ENCODE results near the gene DEDD.

Gene DEDD

GRCh38 chr1:161157867-161158266, 25.4 kb upstream of the DEDD start:
- H3K27ac ChIP-seq = peak overlapping the region; percentile 78
- TF ChIP-seq CTCF (IDR thresholded peaks at IDR 0.05) = no peak
- TF ChIP-seq ZFX (IDR thresholded peaks at IDR 0.05; ENCODE audit: borderline replicate concordance) = no peak

GRCh38 chr1:161153682-161154337, 21.3 kb upstream of the DEDD start, which contains the start of gene UFC1:
Gene UFC1 (plus strand): TSS chr1:161153978. CDS start chr1:161153998, 20 bp downstream.
- H3K27ac ChIP-seq = peak within 1 kb of the TSS; percentile 99
- TF ChIP-seq CTCF (IDR thresholded peaks at IDR 0.05) (no peak), ZFX (IDR thresholded peaks at IDR 0.05; ENCODE audit: borderline replicate concordance) (no peak)

- peak overlapping the region; percentile 99 for H3K27ac ChIP-seq
- TF ChIP-seq ZFX (IDR thresholded peaks at IDR 0.05; ENCODE audit: borderline replicate concordance) (no peak), CTCF (IDR thresholded peaks at IDR 0.05) (no peak)
Measured at GRCh38 chr1:161153176-161153575, 20.7 kb upstream of the DEDD start.

- no peak for TF ChIP-seq ZFX (IDR thresholded peaks at IDR 0.05; ENCODE audit: borderline replicate concordance)
- no peak for TF ChIP-seq CTCF (IDR thresholded peaks at IDR 0.05)
Measured at GRCh38 chr1:161145832-161146231, 13.4 kb upstream of the DEDD start.

GRCh38 chr1:161140755-161141400, 8.4 kb upstream of the DEDD start:
- H3K27ac ChIP-seq = no peak overlapping the region
- no peak for TF ChIP-seq ZFX (IDR thresholded peaks at IDR 0.05; ENCODE audit: borderline replicate concordance)
- no peak for TF ChIP-seq CTCF (IDR thresholded peaks at IDR 0.05)

More at GRCh38 chr1:161145832-161146231, 13.4 kb upstream of the DEDD start:
- no peak overlapping the region for H3K27ac ChIP-seq

- no peak overlapping the region for H3K27ac ChIP-seq
- TF ChIP-seq ZFX (IDR thresholded peaks at IDR 0.05; ENCODE audit: borderline replicate concordance) (no peak), CTCF (IDR thresholded peaks at IDR 0.05) (peak; percentile 81)
Measured at GRCh38 chr1:161139766-161140165, 7.3 kb upstream of the DEDD start.

- no peak for TF ChIP-seq ZFX (IDR thresholded peaks at IDR 0.05; ENCODE audit: borderline replicate concordance)
- TF ChIP-seq CTCF (IDR thresholded peaks at IDR 0.05) = no peak
- H3K27ac ChIP-seq = no peak overlapping the region
Measured at GRCh38 chr1:161138431-161138830, 6.0 kb upstream of the DEDD start.
